HCT116 (cell line): ENCODE results near the gene TRAPPC14. TPM values are rescaled to one million over a fixed set of nuclear protein-coding genes. Genes with fewer than 3 reads are reported as not detected.

Source experiments
- ATAC-seq: fragments of 200-7000 bp; cut with Tn5 transposase; 2 replicates; pipeline ENCODE4 v1.9.1; 2020; ENCODE audit warnings: mild to moderate bottlenecking, moderate library complexity
- BruUV-seq: library from RNA; stranded (reverse); fragments of 400-500 nt; replicated peaks from 2 replicates; lab custom pipeline; 2021; lab: Mats Ljungman, UMichigan
- CTCF ChIA-PET: fragments of 300-600 bp; sonication (Branson Sonifier 250); formaldehyde crosslinking; loops from one replicate; lab custom pipeline; 2021; ENCODE audit warnings: antibody characterized with exemption; lab: Charles Lee
- POLR2A ChIA-PET: fragments of 300-600, 350-600 bp; sonication (Branson Sonifier 250); formaldehyde crosslinking; loops from one replicate; lab custom pipeline; 2021; ENCODE audit warnings: antibody characterized with exemption; lab: Charles Lee
- RAD21 ChIA-PET, 2 experiments: fragments of 300-600 bp; sonication (Branson Sonifier 250); formaldehyde crosslinking; loops; one replicate each; lab custom pipeline; 2023; ENCODE audit warnings: low total read pairs in 2 of 2; ENCODE audit not compliant: uncharacterized antibody in 2 of 2, unreplicated experiment in 2 of 2, low non-redundant PET in 1 of 2; lab: Charles Lee
- DNase-seq: peaks from one replicate; pipeline ENCODE4 v3.0.0-alpha.2; 2010; ENCODE audit warnings: low read depth, low spot score
- H2AFZ ChIP-seq: fragments of 200-600 bp; shearing (Covaris generic), sonication (generic); 2 replicates; pipeline ENCODE4 v1.6.1; 2017; ENCODE audit warnings: low read depth, mixed run types, mixed read lengths, antibody characterized with exemption, low read length; ENCODE audit not compliant: poor library complexity, severe bottlenecking
- H3K27ac ChIP-seq: 2 replicates; pipeline ENCODE4 v1.5.1; 2012; ENCODE audit warnings: low read depth, low read length
- H3K27me3 ChIP-seq: fragments of 200-600 bp; sonication (generic); 2 replicates; pipeline ENCODE4 v1.6.1; 2016; ENCODE audit warnings: mixed run types, low read length, mixed read lengths; ENCODE audit not compliant: insufficient read depth
- H3K36me3 ChIP-seq, 2 experiments: fragments of 200-500 bp in 1 of 2; fragments of 200-600 bp in 1 of 2; sonication (Bioruptor generic) in 1 of 2; sonication (generic) in 1 of 2; 2 replicates each; pipeline versions ENCODE4 v1.5.1 to v1.6.1; 2014 to 2016; ENCODE audit warnings: low read length in 2 of 2, inconsistent platforms in 1 of 2, mixed read lengths in 1 of 2, mixed run types in 1 of 2; ENCODE audit not compliant: insufficient read depth in 2 of 2, control insufficient read depth in 1 of 2
- H3K4me1 ChIP-seq, 2 experiments: fragments of 200-600 bp in 1 of 2; sonication (generic) in 1 of 2; 2 replicates each; pipeline versions ENCODE4 v1.5.1 to v1.6.1; 2012 to 2017; ENCODE audit warnings: low read length in 2 of 2, inconsistent platforms in 1 of 2, mild to moderate bottlenecking in 1 of 2, mixed read lengths in 1 of 2, mixed run types in 1 of 2, moderate library complexity in 1 of 2; ENCODE audit not compliant: insufficient read depth in 2 of 2, control insufficient read depth in 1 of 2
- H3K4me2 ChIP-seq: fragments of 200-600 bp; sonication (generic); 2 replicates; pipeline ENCODE4 v1.6.1; 2017; ENCODE audit warnings: mixed run types, low read length, mixed read lengths
- H3K4me3 ChIP-seq, 2 experiments: fragments of 200-600 bp in 1 of 2; sonication (generic) in 1 of 2; replicated peaks in 1 of 2; 2 replicates each; pipeline ENCODE4 v1.5.1; 2011 to 2016; ENCODE audit warnings: low read length in 2 of 2, control low read depth in 1 of 2, low read depth in 1 of 2, mild to moderate bottlenecking in 1 of 2, mixed read lengths in 1 of 2, mixed run types in 1 of 2
- H3K79me2 ChIP-seq: fragments of 200-600 bp; sonication (generic); 2 replicates; pipeline ENCODE4 v1.6.1; 2017; ENCODE audit warnings: mild to moderate bottlenecking, mixed run types, low read length, moderate library complexity, mixed read lengths; ENCODE audit not compliant: insufficient read depth
- H3K9ac ChIP-seq: fragments of 200-600 bp; sonication (generic); 2 replicates; pipeline ENCODE4 v1.6.1; 2016; ENCODE audit warnings: low read length, mixed read lengths
- H3K9me2 ChIP-seq: fragments of 200-600 bp; sonication (generic), shearing (Covaris generic); 2 replicates; pipeline ENCODE4 v1.6.1; 2017; ENCODE audit warnings: mixed run types, mild to moderate bottlenecking, moderate library complexity; ENCODE audit not compliant: insufficient read depth
- H3K9me3 ChIP-seq, 2 experiments: fragments of 200-500 bp in 1 of 2; fragments of 200-600 bp in 1 of 2; sonication (Bioruptor generic) in 1 of 2; sonication (generic) in 1 of 2; 2 replicates each; pipeline ENCODE4 v1.6.1; 2014 to 2017; ENCODE audit warnings: low read length in 2 of 2, mixed read lengths in 2 of 2, inconsistent platforms in 1 of 2, low read depth in 1 of 2, mild to moderate bottlenecking in 1 of 2, mixed run types in 1 of 2, moderate library complexity in 1 of 2; ENCODE audit not compliant: control insufficient read depth in 1 of 2, insufficient read depth in 1 of 2
- H4K20me1 ChIP-seq: fragments of 200-600 bp; sonication (generic), shearing (Covaris generic); 2 replicates; pipeline ENCODE4 v1.6.1; 2017; ENCODE audit warnings: mixed run types, mild to moderate bottlenecking, moderate library complexity; ENCODE audit not compliant: insufficient read depth
- CBX3 ChIP-seq: IDR thresholded peaks from 2 replicates; pipeline ENCODE4 v1.6.1; 2012; ENCODE audit warnings: low read depth
- CEBPB ChIP-seq: IDR thresholded peaks from 2 replicates; pipeline ENCODE4 v1.6.1; 2012; ENCODE audit warnings: low read depth
- EZH2 ChIP-seq: fragments of 200-600 bp; sonication (generic); IDR thresholded peaks from 2 replicates; pipeline ENCODE4 v1.6.1; 2017; ENCODE audit warnings: antibody characterized with exemption, mixed run types
- JUND ChIP-seq: IDR thresholded peaks from 2 replicates; pipeline ENCODE4 v1.6.1; 2012
- POLR2A ChIP-seq: IDR thresholded peaks from 2 replicates; pipeline ENCODE4 v1.7.0; 2011; ENCODE audit warnings: borderline replicate concordance; ENCODE audit not compliant: insufficient read depth, insufficient read length; ENCODE audit errors: extremely low read depth
- SIN3A ChIP-seq: IDR thresholded peaks from 2 replicates; pipeline ENCODE4 v1.6.1; 2012; ENCODE audit warnings: low read depth
- SRF ChIP-seq: IDR thresholded peaks from 2 replicates; pipeline ENCODE4 v1.6.1; 2012; ENCODE audit warnings: low read depth
- TCF7L2 ChIP-seq: IDR thresholded peaks from 2 replicates; pipeline ENCODE4 v1.7.0; 2011; ENCODE audit warnings: borderline replicate concordance, inconsistent platforms; ENCODE audit not compliant: insufficient read depth, insufficient read length; ENCODE audit errors: extremely low read depth
- YY1 ChIP-seq: IDR thresholded peaks from 2 replicates; pipeline ENCODE4 v1.6.1; 2011; ENCODE audit warnings: low read length, low read depth, moderate library complexity, mild to moderate bottlenecking; ENCODE audit not compliant: insufficient replicate concordance; ENCODE audit errors: extremely low read depth
- ZFX ChIP-seq: fragments of 450-650 bp; IDR thresholded peaks from 2 replicates; pipeline ENCODE4 v1.6.1; 2017
- intact Hi-C: fragments of 100-400 bp; cut with micrococcal nuclease; formaldehyde crosslinking; loops from 2 replicates; pipeline ENCODE4 v1.10.0; 2022
- total RNA-seq: library from RNA; stranded (reverse); gene quantifications from one replicate; pipeline ENCODE4 v1.2.1, GENCODE V29; 2021; ENCODE audit not compliant: unreplicated experiment
- TF ChIP-seq, protein P1 (sequence below): IDR thresholded peaks from 2 replicates; pipeline ENCODE4 v1.6.1; 2012
- TF ChIP-seq, protein P2 (sequence below): IDR thresholded peaks from 2 replicates; pipeline ENCODE4 v1.6.1; 2011; ENCODE audit warnings: mild to moderate bottlenecking, low read length, moderate library complexity; ENCODE audit not compliant: insufficient replicate concordance; ENCODE audit errors: extremely low read depth
- TF ChIP-seq, protein P3 (sequence below): IDR thresholded peaks from 2 replicates; pipeline ENCODE4 v1.6.1; 2012; ENCODE audit warnings: low read depth

Gene TRAPPC14
- total RNA-seq, 1 experiment from 2014 or later, result 23.2 TPM

DNA sequence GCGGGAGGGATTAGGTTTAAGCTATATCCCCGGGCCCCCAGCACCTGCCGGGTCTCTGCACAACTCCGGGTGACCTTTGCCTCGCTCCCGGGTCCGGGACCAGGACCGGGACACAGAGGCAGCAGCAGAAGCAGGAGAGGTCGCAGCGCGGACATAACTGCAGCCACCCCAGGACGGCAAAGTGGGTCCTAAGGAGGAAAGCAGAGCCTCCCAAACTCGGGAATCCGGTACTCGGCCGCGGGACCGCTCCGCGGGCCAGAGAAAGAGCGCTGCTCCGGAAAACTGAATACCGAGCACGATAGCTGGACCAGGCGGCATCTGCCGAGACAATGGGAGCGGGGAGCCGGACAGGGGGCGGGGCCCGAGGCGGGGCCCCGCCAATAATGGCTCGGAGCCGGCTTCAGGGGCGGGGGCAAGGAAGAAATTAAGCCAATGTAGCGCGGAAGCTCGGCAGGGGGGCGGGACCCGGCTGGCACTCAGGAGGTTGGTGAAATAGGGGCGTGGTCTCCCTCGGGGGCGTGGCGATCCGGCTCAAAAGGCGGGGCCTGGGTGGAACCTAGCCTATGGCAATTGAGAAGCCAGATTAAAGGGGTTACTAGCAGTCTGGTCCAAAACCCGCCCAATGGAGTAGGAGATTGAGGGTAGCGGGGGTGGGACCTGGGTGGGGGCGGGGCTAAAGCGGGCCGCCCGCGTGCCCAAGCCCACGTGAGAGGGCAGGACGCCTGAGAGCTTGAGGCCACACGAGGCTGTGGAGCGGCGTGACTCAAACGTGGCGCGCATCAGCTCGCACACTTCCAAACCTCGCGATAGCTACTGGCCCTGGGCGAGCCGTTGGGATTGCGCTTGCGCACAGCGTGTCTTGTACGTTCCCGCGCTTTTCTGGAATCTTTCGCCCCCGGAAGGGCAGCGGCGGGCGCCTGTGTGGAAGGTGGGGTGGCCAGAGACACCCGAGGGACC, 18.8 kb upstream of the TRAPPC14 start, which contains the start of the genes GPC2 and STAG3 (continued):
- TF ChIP-seq ZFX (no peak), YY1 (peak; percentile 14), SIN3A (no peak), SRF (no peak), JUND (no peak), POLR2A (peak; percentile 47), CEBPB (no peak)

DNA sequence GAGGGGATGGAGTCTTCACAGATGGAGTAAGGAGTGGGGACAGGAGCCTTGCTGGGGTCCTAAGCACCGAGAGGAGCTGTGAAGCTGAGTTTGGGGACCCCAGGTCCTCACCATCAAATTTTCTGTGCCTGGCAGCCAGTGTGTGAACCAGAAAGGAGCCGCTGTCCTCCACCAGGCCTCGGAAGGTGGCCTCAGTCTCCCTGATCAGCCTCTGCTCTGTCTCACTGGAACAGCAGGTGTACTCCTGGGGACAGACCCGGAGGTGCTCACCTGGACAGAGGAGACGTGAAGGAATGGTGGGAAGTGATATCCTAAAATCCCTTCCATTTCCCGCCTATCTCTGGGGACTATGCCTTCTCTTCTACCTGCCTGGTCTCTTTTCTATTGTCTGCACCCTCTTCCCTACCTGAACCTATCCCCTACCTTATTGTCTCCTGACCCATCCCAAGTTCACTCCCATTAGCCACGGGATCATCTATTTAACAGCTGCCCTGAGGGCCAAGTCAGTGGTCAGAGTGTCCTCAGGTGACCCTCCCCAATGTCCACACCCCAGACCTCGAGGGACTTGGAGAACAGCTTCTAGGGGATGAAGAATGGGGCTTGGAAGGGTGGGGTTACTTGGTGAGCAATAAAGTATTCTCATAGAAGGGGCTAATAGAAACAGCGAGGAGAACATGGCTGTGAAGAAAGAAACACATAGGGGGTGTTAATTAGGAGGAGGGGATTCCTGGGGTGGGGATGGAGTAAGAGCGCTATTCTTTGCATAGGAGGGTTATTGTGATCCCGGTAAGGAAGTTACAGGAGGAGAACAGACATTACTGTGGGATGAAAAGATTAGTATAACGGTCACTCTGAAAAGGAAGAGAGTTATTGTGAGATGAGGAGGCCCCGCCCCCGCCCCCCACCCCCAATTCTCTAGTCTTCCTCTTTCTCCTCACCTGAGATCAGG, 17.8 kb upstream of the TRAPPC14 start:
- ChIA-PET CTCF (interaction anchor here (0.7 to 1.8 kb wide), 3 partner anchors 13 to 41 kb away, joined by 3 to 11 read pairs (median 3); no protein-coding TSS in a partner anchor), RAD21 (interaction anchor here in 1 of 2 experiments (0.6 kb wide), 1 partner anchor 123 kb away, joined by 5 read pairs; no protein-coding TSS in a partner anchor), POLR2A (interaction anchor here (1.0 to 1.4 kb wide), 3 partner anchors 10 to 28 kb away, joined by 4 to 7 read pairs (median 4); partner anchors contain the start of gene LAMTOR4)
- no peaks in the 10 kb centered on the region for H3K79me2 ChIP-seq
- peak overlapping the region; percentile 91 for H3K4me2 ChIP-seq
- TF ChIP-seq, protein P1, sequence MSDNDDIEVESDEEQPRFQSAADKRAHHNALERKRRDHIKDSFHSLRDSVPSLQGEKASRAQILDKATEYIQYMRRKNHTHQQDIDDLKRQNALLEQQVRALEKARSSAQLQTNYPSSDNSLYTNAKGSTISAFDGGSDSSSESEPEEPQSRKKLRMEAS, result no peak
- TF ChIP-seq EZH2 (no peak), TCF7L2 (no peak), CBX3 (no peak)
- TF ChIP-seq, protein P2, sequence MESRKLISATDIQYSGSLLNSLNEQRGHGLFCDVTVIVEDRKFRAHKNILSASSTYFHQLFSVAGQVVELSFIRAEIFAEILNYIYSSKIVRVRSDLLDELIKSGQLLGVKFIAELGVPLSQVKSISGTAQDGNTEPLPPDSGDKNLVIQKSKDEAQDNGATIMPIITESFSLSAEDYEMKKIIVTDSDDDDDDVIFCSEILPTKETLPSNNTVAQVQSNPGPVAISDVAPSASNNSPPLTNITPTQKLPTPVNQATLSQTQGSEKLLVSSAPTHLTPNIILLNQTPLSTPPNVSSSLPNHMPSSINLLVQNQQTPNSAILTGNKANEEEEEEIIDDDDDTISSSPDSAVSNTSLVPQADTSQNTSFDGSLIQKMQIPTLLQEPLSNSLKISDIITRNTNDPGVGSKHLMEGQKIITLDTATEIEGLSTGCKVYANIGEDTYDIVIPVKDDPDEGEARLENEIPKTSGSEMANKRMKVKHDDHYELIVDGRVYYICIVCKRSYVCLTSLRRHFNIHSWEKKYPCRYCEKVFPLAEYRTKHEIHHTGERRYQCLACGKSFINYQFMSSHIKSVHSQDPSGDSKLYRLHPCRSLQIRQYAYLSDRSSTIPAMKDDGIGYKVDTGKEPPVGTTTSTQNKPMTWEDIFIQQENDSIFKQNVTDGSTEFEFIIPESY, result no peak
- TF ChIP-seq, protein P3, sequence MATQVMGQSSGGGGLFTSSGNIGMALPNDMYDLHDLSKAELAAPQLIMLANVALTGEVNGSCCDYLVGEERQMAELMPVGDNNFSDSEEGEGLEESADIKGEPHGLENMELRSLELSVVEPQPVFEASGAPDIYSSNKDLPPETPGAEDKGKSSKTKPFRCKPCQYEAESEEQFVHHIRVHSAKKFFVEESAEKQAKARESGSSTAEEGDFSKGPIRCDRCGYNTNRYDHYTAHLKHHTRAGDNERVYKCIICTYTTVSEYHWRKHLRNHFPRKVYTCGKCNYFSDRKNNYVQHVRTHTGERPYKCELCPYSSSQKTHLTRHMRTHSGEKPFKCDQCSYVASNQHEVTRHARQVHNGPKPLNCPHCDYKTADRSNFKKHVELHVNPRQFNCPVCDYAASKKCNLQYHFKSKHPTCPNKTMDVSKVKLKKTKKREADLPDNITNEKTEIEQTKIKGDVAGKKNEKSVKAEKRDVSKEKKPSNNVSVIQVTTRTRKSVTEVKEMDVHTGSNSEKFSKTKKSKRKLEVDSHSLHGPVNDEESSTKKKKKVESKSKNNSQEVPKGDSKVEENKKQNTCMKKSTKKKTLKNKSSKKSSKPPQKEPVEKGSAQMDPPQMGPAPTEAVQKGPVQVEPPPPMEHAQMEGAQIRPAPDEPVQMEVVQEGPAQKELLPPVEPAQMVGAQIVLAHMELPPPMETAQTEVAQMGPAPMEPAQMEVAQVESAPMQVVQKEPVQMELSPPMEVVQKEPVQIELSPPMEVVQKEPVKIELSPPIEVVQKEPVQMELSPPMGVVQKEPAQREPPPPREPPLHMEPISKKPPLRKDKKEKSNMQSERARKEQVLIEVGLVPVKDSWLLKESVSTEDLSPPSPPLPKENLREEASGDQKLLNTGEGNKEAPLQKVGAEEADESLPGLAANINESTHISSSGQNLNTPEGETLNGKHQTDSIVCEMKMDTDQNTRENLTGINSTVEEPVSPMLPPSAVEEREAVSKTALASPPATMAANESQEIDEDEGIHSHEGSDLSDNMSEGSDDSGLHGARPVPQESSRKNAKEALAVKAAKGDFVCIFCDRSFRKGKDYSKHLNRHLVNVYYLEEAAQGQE, result no peak
- peak overlapping the region; percentile 32; the same call in 1 of the 2 replicates for H3K27ac ChIP-seq
- no peaks in the 10 kb centered on the region for H3K36me3 ChIP-seq
- TSS peak; percentile 69 for BruUV-seq
- no peak for ATAC-seq
- peak overlapping the region; percentile 72 to 85 for H3K4me3 ChIP-seq
- H3K9ac ChIP-seq, result peak overlapping the region; percentile 65
- DNase-seq, result no peak
- H3K27me3 ChIP-seq, result no peaks in the 10 kb centered on the region
- H4K20me1 ChIP-seq, result no peaks in the 10 kb centered on the region
- no peaks in the 10 kb centered on the region for H3K9me3 ChIP-seq
- intact Hi-C loops, result no loop called here
- peaks cover 3 to 12% of the 10 kb centered on the region in 2 experiments; a peak in 2 of 4 replicates for H3K4me1 ChIP-seq
- H2AFZ ChIP-seq, result no peak overlapping the region
- no peaks in the 10 kb centered on the region for H3K9me2 ChIP-seq
